Measurements from ENCODE around the gene HBE1. TPM values are rescaled to one million over a fixed set of nuclear protein-coding genes. Genes with fewer than 3 reads are reported as not detected.

The HBE1 gene
- total and polyA plus RNA-seq, 9 of the 15 experiments (the other 6 are each of a cell fraction or from before 2014, with no cell fraction given), result 612 to 10,250 (median 2,181) TPM

GRCh38 chr11:5286351-5286750, 16.6 kb upstream of the HBE1 start:
- Histone ChIP-seq H3K9me1 (ENCODE audit: control insufficient read depth, insufficient read depth, low read length) (no peaks in the 10 kb centered on the region), H2AFZ (ENCODE audit: low read depth, low read length) (no peak overlapping the region), H3K4me2 (ENCODE audit: insufficient read depth, low read length) (peak overlapping the region; percentile 9; the same call in 1 of the 2 replicates), H3K79me2 (ENCODE audit: control insufficient read depth, insufficient read depth, low read length) (peaks cover 95% of the 10 kb centered on the region), H3K27ac (ENCODE audit: extremely low read depth, low read depth, low read length) (peak overlapping the region; percentile 9; the same call in 2 of the 3 replicates), H4K20me1 (replicated peaks; ENCODE audit: control insufficient read depth, insufficient read depth, low read length) (no peaks in the 10 kb centered on the region), H3K9ac (ENCODE audit: insufficient read depth in 1 of 2, low read depth in 2 of 2, low read length in 2 of 2) (peak overlapping the region in 1 of 2 experiments; percentile 56; a peak in 1 of 4 replicates), H3K9me3 (replicated peaks; ENCODE audit: control insufficient read depth, insufficient read depth, low read depth, low read length) (no peaks in the 10 kb centered on the region), H3K4me3 (no peak overlapping the region), H3K36me3 (ENCODE audit: control insufficient read depth, insufficient read depth, low read length) (peaks cover 29% of the 10 kb centered on the region), H3K4me1 (replicated peaks in 1 of 2; ENCODE audit: control insufficient read depth in 2 of 2, insufficient read depth in 2 of 2, low read length in 2 of 2) (peaks cover 16 to 83% of the 10 kb centered on the region in 2 experiments; a peak in 4 of 5 replicates), H3K27me3 (ENCODE audit: control insufficient read depth in 2 of 2, insufficient read depth in 2 of 2, low read length in 2 of 2) (no peaks in the 10 kb centered on the region)
- no peak for FAIRE-seq
- intact Hi-C loops (cut with micrococcal nuclease), result loop anchor here (10.0 kb wide), 2 partner anchors 218 to 308 kb away; partner anchors contain the start of genes TRIM6 and UBQLN3
- WGBS (ENCODE audit: insufficient coverage, low coverage, missing lambda C conversion rate), result 0% methylated on average over 1 of the region's 1 CpG
- ATAC-seq, result no peak
- no TSS peak for BruUV-seq (replicated peaks)
- ChIA-PET CTCF (ENCODE audit: low intra/inter-chr PET ratio) (no interaction called here), POLR2A (interaction anchor here (1.1 to 6.4 kb wide), 4 partner anchors 8 to 38 kb away, joined by 4 to 40 read pairs (median 10); partner anchors contain the start of gene HBE1)
- TF ChIP-seq ZNF408 (CRISPR knock-in tag; IDR thresholded peaks at IDR 0.05; ENCODE audit: low read depth) (no peak), PRDM10 (IDR thresholded peaks at IDR 0.05; ENCODE audit: partially characterized antibody) (peak; percentile 82)
- in situ Hi-C loops (cut with MboI), result loop anchor here (5.0 kb wide), 2 partner anchors 44 to 164 kb away; no protein-coding TSS in a partner anchor
- no peak for DNase-seq (ENCODE audit: extremely low read depth in 1 of 4, low spot score in 3 of 4)

Measured in K562 (cell line).